ENCODE measurements around the gene KPNA6.

The KPNA6 gene

GRCh38 chr1:32198237-32199042 is 90.6 kb downstream of the KPNA6 start:
- no peak for TF ChIP-seq CTCF (IDR thresholded peaks at IDR 0.05; ENCODE audit: low read depth, low read length)
- no peak for DNase-seq (ENCODE audit: low read depth in 2 of 2)
- H3K4me3 ChIP-seq (replicated peaks in 1 of 2; ENCODE audit: low read depth in 2 of 2, low read length in 2 of 2) = no peak overlapping the region

GRCh38 chr1:32199043-32199716 is 91.3 kb downstream of the KPNA6 start:
- no peak for DNase-seq (ENCODE audit: low read depth in 2 of 2)
- no peak overlapping the region for H3K4me3 ChIP-seq (replicated peaks in 1 of 2; ENCODE audit: low read depth in 2 of 2, low read length in 2 of 2)
- no peak for TF ChIP-seq CTCF (IDR thresholded peaks at IDR 0.05; ENCODE audit: low read depth, low read length)

- no peak for TF ChIP-seq CTCF (IDR thresholded peaks at IDR 0.05; ENCODE audit: low read depth, low read length)
- peak in 1 of 2 donors; percentile 29 for DNase-seq (ENCODE audit: low read depth in 2 of 2)
- H3K4me3 ChIP-seq (replicated peaks in 1 of 2; ENCODE audit: low read depth in 2 of 2, low read length in 2 of 2) = peak overlapping the region in 1 of 2 donors; percentile 77
These were observed 91.8 kb downstream of the KPNA6 start for GRCh38 chr1:32199717-32200072.

- DNase-seq (ENCODE audit: low read depth in 2 of 2) = peak; percentile 69 to 76
- no peak for TF ChIP-seq CTCF (IDR thresholded peaks at IDR 0.05; ENCODE audit: low read depth, low read length)
- peak within 1 kb of the TSS; percentile 69 to 77 for H3K4me3 ChIP-seq (replicated peaks in 1 of 2; ENCODE audit: low read depth in 2 of 2, low read length in 2 of 2)
These were observed 92.6 kb downstream of the KPNA6 start, which contains the start of gene CCDC28B for GRCh38 chr1:32200226-32201010. Gene CCDC28B, plus strand, starts transcription at chr1:32200595. Its CDS starts 1,341 bp downstream, at chr1:32201936.

- no peak for TF ChIP-seq CTCF (IDR thresholded peaks at IDR 0.05; ENCODE audit: low read depth, low read length)
These were observed 93.4 kb downstream of the KPNA6 start for GRCh38 chr1:32201011-32201855.

GRCh38 chr1:32204943-32205361 is 97.1 kb downstream of the KPNA6 start:
- H3K4me3 ChIP-seq (replicated peaks in 1 of 2; ENCODE audit: low read depth in 2 of 2, low read length in 2 of 2) = peak overlapping the region; percentile 75 to 79
- TF ChIP-seq CTCF (IDR thresholded peaks at IDR 0.05; ENCODE audit: low read depth, low read length) = no peak
- DNase-seq (ENCODE audit: low read depth in 2 of 2) = no peak

More at GRCh38 chr1:32201011-32201855, 93.4 kb downstream of the KPNA6 start:
- peak; percentile 61 to 64 for DNase-seq (ENCODE audit: low read depth in 2 of 2)
- peak overlapping the region; percentile 69 to 77 for H3K4me3 ChIP-seq (replicated peaks in 1 of 2; ENCODE audit: low read depth in 2 of 2, low read length in 2 of 2)
